MCF 10A (cell line): ENCODE data around the gene TGFBI. TPM values are rescaled to one million over a fixed set of nuclear protein-coding genes. Genes with fewer than 3 reads are reported as not detected.

Experiments used
- BruUV-seq: library from RNA; stranded (reverse); fragments of 400-500 nt; replicated peaks from 2 replicates; lab custom pipeline; 2021; lab: Mats Ljungman, UMichigan
- CTCF ChIA-PET: fragments of 300-600 bp; sonication (Branson Sonifier 250); formaldehyde crosslinking; extraction: SDS; loops from one replicate; lab custom pipeline; 2021; ENCODE audit warnings: antibody characterized with exemption, inconsistent platforms; lab: Yijun Ruan, JAX
- POLR2A ChIA-PET: fragments of 300-600, 350-650 bp; sonication (Branson Sonifier 250); formaldehyde crosslinking; extraction: SDS; loops from one replicate; lab custom pipeline; 2020; ENCODE audit warnings: antibody characterized with exemption, inconsistent platforms; lab: Yijun Ruan, JAX
- DNase-seq: peaks from one replicate; pipeline ENCODE4 v3.0.0-alpha.2; 2018; ENCODE audit not compliant: unreplicated experiment
- H3K27ac Mint-ChIP-seq: one replicate; pipeline ENCODE4 v1.8.0; 2022; ENCODE audit warnings: mild to moderate bottlenecking, low read depth, mixed read lengths; ENCODE audit not compliant: unreplicated experiment
- H3K27me3 Mint-ChIP-seq: one replicate; pipeline ENCODE4 v1.8.0; 2022; ENCODE audit warnings: mixed read lengths; ENCODE audit not compliant: insufficient read depth, unreplicated experiment
- H3K36me3 Mint-ChIP-seq: one replicate; pipeline ENCODE4 v1.8.0; 2022; ENCODE audit warnings: mild to moderate bottlenecking, moderate library complexity, mixed read lengths; ENCODE audit not compliant: insufficient read depth, unreplicated experiment
- H3K4me1 Mint-ChIP-seq: one replicate; pipeline ENCODE4 v1.8.0; 2022; ENCODE audit warnings: mixed read lengths; ENCODE audit not compliant: insufficient read depth, unreplicated experiment
- H3K4me3 Mint-ChIP-seq: one replicate; pipeline ENCODE4 v1.8.0; 2022; ENCODE audit warnings: mild to moderate bottlenecking, moderate library complexity, mixed read lengths; ENCODE audit not compliant: unreplicated experiment
- H3K9me3 Mint-ChIP-seq: one replicate; pipeline ENCODE4 v1.8.0; 2022; ENCODE audit warnings: mixed read lengths; ENCODE audit not compliant: unreplicated experiment
- intact Hi-C: fragments of 100-400 bp; cut with micrococcal nuclease; formaldehyde crosslinking; loops from 2 replicates; pipeline ENCODE4 v1.14.1; 2022
- total RNA-seq: library from RNA; stranded (reverse); gene quantifications from 2 replicates; pipeline ENCODE4 v1.2.3, GENCODE V29; 2022
- TF ChIP-seq, protein P1 (sequence below): fragments of 200-600 bp; IDR thresholded peaks from one replicate; pipeline ENCODE4 v1.8.0; 2022; ENCODE audit warnings: antibody characterized with exemption, mild to moderate bottlenecking; ENCODE audit not compliant: unreplicated experiment

The TGFBI gene
- total RNA-seq, 1 experiment from 2014 or later: 892 TPM

DNA sequence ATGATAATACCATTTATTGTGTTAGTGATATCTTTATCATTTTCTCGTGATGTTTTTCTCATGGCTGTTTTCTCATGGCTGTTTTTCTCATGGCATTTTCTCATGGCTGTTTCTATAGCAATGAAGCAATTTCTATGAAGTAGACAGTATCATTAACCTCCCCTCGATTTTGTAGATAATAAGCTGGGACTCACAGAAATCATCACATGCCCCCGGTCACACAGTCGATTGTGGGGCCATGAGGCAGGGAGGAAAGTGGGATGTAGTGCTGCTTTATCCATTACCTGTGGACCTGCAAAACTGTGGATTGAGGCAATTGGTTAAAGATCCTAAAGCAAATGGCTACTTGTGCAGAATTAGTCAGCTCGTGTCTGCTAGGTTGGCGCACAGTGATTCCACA, 47.3 kb downstream of the TGFBI start:
- Mint-ChIP-seq H3K36me3 (peaks cover 10% of the 10 kb centered on the region), H3K27me3 (no peaks in the 10 kb centered on the region), H3K27ac (no peak overlapping the region), H3K4me1 (peaks cover 7% of the 10 kb centered on the region), H3K4me3 (no peak overlapping the region), H3K9me3 (no peaks in the 10 kb centered on the region)
- intact Hi-C loops: no loop called here
- TF ChIP-seq, protein P1, sequence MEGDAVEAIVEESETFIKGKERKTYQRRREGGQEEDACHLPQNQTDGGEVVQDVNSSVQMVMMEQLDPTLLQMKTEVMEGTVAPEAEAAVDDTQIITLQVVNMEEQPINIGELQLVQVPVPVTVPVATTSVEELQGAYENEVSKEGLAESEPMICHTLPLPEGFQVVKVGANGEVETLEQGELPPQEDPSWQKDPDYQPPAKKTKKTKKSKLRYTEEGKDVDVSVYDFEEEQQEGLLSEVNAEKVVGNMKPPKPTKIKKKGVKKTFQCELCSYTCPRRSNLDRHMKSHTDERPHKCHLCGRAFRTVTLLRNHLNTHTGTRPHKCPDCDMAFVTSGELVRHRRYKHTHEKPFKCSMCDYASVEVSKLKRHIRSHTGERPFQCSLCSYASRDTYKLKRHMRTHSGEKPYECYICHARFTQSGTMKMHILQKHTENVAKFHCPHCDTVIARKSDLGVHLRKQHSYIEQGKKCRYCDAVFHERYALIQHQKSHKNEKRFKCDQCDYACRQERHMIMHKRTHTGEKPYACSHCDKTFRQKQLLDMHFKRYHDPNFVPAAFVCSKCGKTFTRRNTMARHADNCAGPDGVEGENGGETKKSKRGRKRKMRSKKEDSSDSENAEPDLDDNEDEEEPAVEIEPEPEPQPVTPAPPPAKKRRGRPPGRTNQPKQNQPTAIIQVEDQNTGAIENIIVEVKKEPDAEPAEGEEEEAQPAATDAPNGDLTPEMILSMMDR: no peak
- BruUV-seq: no TSS peak
- ChIA-PET CTCF (interaction anchor here (0.6 to 5.0 kb wide), 7 partner anchors 13 to 987 kb away, joined by 3 to 21 read pairs (median 3); no protein-coding TSS in a partner anchor), POLR2A (interaction anchor here (0.6 to 1.1 kb wide), 5 partner anchors 23 to 104 kb away, joined by 3 to 4 read pairs (median 3); no protein-coding TSS in a partner anchor)
- DNase-seq: no peak

DNA sequence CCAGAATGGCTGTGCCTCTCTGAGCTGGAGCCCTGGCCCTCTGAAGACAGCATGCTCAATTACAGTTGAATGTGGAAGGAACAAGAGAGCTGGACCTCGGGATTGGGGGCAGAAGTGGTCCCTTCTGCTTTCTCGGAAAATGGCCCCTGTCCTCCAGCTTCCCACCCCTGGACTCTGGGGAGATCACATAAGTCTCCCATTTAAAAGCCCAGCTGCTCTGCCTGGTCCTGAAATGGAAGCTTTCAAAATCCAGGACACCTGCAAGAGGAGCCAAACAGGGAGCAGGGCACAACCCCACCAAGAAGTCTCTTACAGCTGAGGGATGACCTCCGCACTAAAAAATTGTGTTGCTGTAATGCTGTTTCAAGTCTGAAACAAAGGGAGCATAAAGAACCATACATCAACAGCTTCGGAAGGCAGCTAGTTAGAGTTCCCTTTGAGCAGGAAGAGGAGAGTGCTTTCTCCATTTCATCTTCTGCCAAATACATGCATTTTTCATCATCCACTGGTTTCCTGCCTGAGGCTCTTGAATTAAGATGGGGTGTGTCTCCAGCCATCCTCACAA, 48.2 kb downstream of the TGFBI start:
- ChIA-PET CTCF (interaction anchor here (0.6 to 5.0 kb wide), 10 partner anchors 11 to 246 kb away, joined by 3 to 21 read pairs (median 3); no protein-coding TSS in a partner anchor), POLR2A (interaction anchor here (0.6 to 1.5 kb wide), 7 partner anchors 24 to 192 kb away, joined by 3 to 4 read pairs (median 3); no protein-coding TSS in a partner anchor)
- peaks cover 7% of the 10 kb centered on the region for H3K4me1 Mint-ChIP-seq
- H3K4me3 Mint-ChIP-seq: no peak overlapping the region
- peaks cover 2% of the 10 kb centered on the region for H3K36me3 Mint-ChIP-seq
- TF ChIP-seq, protein P1: no peak
- DNase-seq: no peak
- intact Hi-C loops: no loop called here
- no peak overlapping the region for H3K27ac Mint-ChIP-seq
- H3K27me3 Mint-ChIP-seq: no peaks in the 10 kb centered on the region
- no peaks in the 10 kb centered on the region for H3K9me3 Mint-ChIP-seq
- no TSS peak for BruUV-seq

DNA sequence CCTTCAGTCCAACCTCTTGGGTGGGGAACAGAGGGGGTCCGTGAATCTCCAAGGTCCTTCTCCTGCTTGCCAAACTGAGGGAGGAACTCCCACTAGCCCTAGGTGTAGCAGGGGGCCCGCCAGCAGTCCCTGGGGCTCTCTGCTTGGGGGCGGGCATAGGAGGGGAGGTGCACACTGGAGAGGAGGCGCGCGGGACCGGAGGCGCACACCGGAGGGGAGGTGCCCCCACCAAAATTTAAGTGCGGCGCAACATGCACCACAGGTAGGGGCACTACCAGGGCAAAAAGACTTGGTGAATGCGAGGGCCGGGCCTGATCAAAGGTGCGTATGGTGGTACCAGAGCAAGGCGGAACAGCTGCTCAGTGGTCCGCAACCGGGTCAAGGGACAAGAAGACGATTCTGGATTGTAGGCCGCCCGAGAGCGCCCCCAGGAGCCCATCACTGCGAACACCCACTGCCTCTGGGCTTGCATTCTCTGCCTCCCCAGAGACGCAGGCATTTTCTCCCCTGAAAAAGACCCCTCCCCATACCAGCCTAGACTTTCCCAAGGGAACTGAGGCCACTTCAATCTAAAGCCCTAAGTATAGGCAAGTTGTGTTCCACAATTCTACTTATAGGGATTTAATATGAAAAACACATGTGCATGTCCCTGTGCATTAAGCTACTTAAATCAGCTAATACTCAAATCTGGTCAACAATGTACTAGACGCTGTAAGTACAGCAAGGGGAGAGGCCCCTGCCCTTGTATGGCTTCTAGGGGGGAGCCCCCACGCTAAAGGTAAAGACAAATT, 50.6 kb downstream of the TGFBI start:
- Mint-ChIP-seq H3K9me3 (no peaks in the 10 kb centered on the region), H3K36me3 (no peaks in the 10 kb centered on the region), H3K4me3 (no peak overlapping the region), H3K27ac (no peak overlapping the region), H3K4me1 (no peaks in the 10 kb centered on the region), H3K27me3 (no peaks in the 10 kb centered on the region)
- TF ChIP-seq, protein P1: no peak
- no TSS peak for BruUV-seq
- intact Hi-C loops: no loop called here
- ChIA-PET CTCF (interaction anchor here (0.8 to 6.0 kb wide), 8 partner anchors 16 to 518 kb away, joined by 3 to 75 read pairs (median 6); no protein-coding TSS in a partner anchor), POLR2A (interaction anchor here (1.0 to 1.4 kb wide), 4 partner anchors 8 to 51 kb away, joined by 3 to 5 read pairs (median 3); partner anchors contain the start of gene TGFBI)
- no peak for DNase-seq

DNA sequence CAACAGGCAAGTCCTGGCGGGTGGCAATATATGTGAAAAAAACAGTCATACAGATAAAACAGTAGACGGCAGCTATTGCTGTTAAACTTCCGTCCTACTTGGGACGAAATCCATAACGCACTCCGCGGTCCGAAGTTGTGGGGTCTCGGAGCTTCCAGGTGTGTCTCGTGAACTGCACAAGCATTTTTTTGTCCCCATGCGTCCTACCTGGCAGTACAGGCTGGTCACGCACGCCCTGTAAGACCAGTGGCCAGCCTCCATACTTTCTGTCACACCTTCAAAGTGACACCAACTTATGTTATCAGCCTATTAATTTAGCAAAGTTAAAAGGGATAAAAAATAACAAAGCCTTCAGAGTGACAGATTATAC, 51.3 kb downstream of the TGFBI start:
- no peaks in the 10 kb centered on the region for H3K36me3 Mint-ChIP-seq
- no peaks in the 10 kb centered on the region for H3K9me3 Mint-ChIP-seq
- no peak overlapping the region for H3K4me3 Mint-ChIP-seq
- CTCF ChIA-PET: interaction anchor here (0.7 to 6.0 kb wide), 5 partner anchors 11 to 189 kb away, joined by 3 to 75 read pairs (median 6); no protein-coding TSS in a partner anchor
- no peaks in the 10 kb centered on the region for H3K4me1 Mint-ChIP-seq
- DNase-seq: no peak
- BruUV-seq: no TSS peak
- no peak overlapping the region for H3K27ac Mint-ChIP-seq
- POLR2A ChIA-PET: interaction anchor here (1.1 to 1.3 kb wide), 2 partner anchors 14 to 52 kb away, joined by 3 to 5 read pairs; partner anchors contain the start of gene TGFBI
- intact Hi-C loops: no loop called here
- no peaks in the 10 kb centered on the region for H3K27me3 Mint-ChIP-seq
- TF ChIP-seq, protein P1: no peak
